DND-41 (cell line): Measurements from ENCODE around the gene BOLL.

Source experiments
- CTCF ChIP-seq: IDR thresholded peaks from 2 replicates; pipeline ENCODE4 v1.5.1; 2012; ENCODE audit warnings: borderline replicate concordance, low read length, moderate library complexity, mild to moderate bottlenecking; ENCODE audit not compliant: poor library complexity, severe bottlenecking; ENCODE audit errors: extremely low read depth
- EZH2 ChIP-seq: IDR thresholded peaks from 3 replicates; pipeline ENCODE4 v1.6.1; 2012; ENCODE audit warnings: borderline replicate concordance, low read depth, mild to moderate bottlenecking, moderate library complexity, low read length, inconsistent platforms; ENCODE audit not compliant: severe bottlenecking

DNA sequence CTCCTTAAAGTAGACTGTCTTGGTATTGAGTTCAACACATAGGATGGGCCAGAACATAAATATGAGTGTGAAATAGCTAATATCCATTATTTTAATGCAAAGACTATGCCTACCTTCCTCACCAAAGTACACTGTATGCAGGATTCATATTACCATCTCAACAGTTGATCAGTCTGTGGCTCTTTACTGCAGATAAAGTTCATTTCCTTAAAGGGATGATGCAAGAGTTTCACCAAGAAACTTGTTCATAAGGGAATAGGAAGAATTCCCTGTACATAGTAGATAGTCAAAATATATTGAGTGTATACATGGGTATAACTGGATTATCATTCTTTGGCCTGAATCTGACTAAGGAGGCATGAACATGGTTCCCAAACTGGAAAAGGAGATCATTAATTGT is 44.9 kb downstream of the BOLL start:
- TF ChIP-seq CTCF = no peak
- TF ChIP-seq EZH2 = no peak
